ENCODE results near the gene G6PC2.

- TF ChIP-seq SUZ12 (IDR thresholded peaks at IDR 0.05; ENCODE audit: extremely low read depth, insufficient read depth, insufficient read length): no peak
- no peak for TF ChIP-seq YY1 (IDR thresholded peaks at IDR 0.05; ENCODE audit: insufficient read depth, insufficient read length)
- TF ChIP-seq ZNF274 (IDR thresholded peaks at IDR 0.05; ENCODE audit: low read depth, low read length): no peak
These were observed 29.2 kb downstream of the G6PC2 start for GRCh38 chr2:168930242-168930641.

All from NT2/D1 (cell line).